NOMO-1 treated with dmso at 0.1 percent for 144 hours (cell line): ENCODE measurements around the gene VAV2.

ENCODE experiments used
- DNase-seq: peaks from one replicate; lab custom pipeline; 2025; ENCODE audit not compliant: unreplicated experiment; lab: John Stamatoyannopoulos, UW

Gene VAV2

DNA sequence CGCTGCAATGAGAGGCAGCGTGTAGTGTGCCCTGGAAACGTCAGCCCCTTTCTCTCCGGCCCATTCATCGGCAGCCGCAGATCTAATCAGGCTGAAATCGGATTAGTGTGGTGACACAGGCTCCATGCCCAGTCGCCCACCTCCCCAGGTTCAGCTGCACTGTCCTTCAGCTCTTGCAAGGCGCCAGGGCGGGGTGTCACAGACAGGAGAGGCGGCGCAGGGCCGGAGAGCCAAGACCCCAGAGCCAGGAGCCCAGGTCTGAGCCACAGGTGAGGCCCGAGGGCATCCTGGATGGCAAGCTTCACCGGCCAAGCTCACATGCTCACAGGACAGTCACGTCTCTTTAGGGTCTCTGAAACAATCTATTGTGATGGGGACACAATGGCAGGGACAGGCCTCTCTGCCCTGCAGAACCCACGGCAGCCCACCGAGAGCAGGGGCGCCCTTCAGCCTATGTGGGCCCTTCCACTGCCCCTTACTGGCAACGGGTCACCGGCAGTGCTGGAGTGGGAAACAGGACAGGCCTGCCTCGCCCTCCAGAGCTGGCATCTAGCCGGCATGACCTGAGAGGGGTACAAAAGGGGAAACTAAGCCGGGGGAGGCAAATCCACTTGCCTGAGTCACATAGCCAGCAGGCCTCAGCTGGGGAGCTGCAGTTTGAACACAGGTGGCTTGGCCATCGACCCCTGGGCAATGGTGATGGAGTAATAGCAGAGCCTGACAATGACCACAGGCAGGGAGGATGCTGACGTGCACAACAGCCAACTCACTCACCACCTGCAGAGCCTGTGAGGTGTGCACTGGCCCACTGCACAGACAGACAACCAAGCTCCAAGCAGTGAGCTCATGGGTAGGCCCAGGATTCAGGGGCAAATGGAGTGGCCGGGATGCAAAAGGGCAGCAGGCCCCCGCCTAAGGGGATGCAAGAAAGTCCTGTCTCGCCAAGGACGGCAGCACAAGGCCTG, 48.1 kb downstream of the VAV2 start:
- DNase-seq, result no peak

DNA sequence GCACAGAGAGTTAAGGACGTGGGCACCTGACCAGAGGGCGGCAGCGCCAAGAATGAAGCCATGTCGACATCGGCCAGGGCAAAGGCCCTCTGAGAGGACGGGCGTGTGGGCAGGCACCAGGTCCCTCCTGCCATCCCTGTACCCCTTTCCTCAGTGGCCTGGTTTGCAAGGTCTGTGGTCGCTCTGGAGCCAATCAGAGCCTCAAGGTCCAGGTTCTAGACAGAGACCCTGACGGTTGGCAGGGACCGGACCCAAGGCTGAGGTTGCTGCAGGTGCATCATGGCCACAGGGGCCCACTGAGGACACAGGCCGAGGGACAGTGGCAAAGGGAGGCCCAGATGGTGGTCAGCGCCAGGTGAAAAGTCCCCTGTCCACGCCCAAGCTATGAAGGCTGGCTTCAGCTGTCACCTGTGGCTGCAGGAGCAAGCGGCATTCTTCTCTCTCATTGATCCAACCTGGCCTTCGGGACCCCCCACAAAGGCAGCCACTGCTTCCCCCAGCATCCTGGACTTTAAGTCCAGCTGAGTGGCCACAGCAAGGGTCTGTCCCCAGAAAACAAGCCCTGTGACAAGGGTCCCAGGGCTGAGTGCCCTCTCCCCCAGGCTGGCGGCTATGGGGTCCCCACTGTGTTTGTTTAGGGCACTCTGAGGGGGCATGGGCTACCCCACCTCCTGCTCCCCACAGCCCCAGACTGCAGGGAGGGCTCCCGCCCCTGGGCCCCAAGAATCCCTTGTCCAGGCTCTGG, 48.9 kb downstream of the VAV2 start:
- no peak for DNase-seq

DNA sequence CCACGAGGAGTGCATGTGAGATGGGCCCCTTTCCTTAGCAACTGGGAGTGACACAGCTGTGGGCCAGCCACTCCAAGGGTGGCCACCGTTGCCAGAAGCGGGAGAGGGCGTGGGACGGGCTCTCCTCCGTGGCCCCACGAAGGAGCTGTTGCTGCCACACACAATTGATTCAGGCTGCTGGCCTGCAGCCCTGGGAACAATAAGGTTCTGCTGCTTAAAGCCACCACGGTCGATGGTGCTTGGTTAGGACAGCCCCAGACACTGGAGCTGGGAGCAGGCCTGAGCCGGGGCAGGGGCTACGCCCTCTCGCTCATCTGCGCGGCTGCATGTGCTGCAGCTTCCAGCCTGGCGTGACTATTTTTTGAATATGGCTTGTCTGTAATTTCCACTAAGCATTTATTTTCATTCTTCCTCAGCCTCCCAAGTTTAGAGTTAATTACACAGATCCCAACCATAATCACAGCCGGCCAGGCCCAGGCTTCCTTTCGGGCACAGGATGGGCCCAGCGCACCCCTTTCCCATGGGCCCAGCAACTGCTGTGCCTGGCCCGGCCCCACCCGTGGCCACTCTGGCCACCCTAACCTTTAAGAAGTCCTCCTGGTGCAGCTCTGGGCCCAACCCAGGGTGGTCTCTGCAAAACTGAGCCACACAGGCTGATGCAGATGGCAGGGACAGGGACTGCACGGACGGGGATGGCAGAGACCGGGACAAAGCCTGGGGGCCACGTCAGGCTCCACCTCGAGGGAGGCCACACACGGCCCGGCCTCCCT, 49.7 kb downstream of the VAV2 start:
- DNase-seq, result no peak

DNA sequence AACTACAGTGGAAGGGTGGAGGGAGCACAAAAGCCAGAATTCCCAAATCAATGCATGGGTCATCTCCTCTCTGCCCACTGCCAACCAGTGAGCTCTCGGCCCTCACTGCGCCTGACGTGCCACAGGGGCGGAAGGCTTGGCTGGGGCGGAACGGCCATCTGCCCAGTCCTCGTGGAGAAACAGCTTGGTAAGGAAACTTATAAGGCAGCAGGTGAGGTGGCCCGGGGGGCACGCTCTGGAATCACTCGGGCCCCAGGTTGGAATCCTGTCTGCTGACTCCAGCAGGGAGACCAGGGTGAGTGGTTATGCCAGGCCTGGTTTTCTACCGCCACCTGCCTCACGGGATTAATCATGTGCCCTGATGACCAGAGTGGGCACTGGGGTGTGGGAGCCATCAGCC, 52.3 kb downstream of the VAV2 start:
- DNase-seq, result no peak

GRCh38 chr9:133939171-133939785, 52.8 kb downstream of the VAV2 start:
- DNase-seq, result no peak

GRCh38 chr9:133938753-133939152, 53.4 kb downstream of the VAV2 start:
- DNase-seq, result no peak

GRCh38 chr9:133938086-133938485, 54.0 kb downstream of the VAV2 start:
- DNase-seq, result no peak

DNA sequence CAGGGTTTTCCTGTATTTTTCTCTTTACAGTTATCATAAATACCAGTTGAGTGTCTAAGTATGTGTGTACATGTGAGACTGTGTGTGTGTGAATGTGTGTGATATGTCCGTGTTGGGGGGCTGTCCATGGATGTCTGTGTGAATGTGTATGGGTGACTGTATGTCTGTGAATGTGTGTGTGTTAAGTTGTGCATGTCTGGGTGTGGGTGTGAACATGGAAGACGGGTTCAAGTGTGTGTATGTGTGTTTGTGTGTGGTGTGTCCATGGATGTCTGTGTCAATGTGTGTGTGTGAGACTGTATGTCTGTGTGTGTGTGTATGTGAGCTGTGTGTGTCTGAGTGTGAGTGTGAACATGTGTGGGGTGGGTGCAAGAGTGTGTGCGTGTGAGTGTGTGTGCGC, 55.0 kb downstream of the VAV2 start:
- DNase-seq, result no peak

DNA sequence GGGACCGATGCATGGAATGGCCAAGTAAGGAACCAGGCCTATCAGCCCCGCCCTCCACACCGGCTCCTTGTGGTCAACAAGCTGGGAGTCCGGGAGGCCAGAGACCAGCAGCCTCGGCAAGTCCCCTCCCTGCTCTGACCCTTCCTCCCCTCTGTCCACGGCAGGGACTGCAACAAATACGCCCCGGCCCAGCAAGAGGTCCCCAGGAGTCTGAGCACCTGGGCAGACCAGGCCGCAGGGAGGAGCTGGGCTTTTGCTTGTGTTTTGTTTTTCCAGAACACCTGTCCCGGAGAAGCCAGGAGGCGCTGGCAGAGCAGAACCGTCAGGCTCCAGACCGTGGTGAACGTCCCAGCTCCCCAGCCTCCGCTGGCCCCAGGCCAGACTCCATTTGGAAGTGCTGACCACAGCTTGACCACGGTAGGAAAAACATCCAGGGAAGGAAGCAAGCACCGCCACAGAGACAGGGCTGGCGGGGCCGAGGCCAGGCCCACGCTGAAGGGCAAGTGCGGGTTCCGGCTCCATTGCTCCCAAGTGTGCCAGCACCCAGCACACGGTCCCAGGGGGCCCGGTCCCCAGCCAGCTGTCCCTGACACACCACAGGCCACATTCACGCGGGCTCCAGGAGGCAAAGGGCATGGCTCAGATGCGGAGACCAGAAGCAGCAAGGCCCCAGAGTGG, 56.7 kb downstream of the VAV2 start:
- no peak for DNase-seq

- DNase-seq, result no peak
These were observed 57.5 kb downstream of the VAV2 start for GRCh38 chr9:133934482-133935232.

DNA sequence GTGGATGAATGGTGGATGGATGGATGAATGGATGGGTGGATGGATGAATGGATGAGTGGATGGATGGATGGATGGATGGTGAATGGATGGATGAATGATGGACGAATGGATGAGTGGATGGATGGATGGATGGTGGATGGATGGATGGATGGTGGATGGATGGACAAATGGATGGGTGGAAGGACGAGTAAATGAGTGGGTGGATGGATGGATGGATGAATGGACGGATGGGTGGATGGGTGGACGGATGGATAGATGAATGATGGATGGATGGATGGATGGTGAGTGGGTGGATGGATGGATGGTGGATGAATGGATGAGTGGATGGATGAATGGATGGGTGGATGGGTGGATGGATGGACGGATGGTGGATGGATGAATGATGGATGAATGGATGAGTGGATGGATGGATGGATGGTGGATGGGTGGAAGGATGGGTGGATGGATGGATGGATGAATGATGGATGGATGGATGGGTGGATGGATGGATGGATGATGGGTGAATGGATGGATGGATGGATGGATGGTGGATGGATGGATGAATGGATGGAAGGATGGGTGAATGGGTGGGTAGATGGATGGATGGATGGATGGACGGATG, 58.6 kb downstream of the VAV2 start:
- DNase-seq, result no peak

- DNase-seq, result no peak
These were observed 59.5 kb downstream of the VAV2 start for GRCh38 chr9:133932633-133933032.

DNA sequence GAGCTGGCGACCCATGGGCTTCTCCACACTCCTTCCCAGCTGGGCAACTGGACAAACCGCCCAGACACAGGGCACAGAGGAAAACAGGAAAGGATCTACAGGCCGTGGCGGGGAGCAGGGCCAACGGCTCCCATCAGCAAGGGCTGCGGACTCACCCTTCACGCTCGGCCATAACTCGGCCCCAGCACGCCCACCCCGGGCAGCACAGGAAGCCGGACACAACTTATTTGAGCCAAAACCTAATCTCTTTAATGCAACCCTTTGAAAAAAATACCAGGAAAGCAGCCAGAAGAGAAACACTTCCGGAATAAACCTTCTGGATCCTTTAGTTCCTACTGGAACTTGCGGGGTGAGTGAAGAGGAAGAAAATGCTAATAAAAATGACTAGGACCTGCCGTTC, 59.9 kb downstream of the VAV2 start:
- DNase-seq, result no peak

DNA sequence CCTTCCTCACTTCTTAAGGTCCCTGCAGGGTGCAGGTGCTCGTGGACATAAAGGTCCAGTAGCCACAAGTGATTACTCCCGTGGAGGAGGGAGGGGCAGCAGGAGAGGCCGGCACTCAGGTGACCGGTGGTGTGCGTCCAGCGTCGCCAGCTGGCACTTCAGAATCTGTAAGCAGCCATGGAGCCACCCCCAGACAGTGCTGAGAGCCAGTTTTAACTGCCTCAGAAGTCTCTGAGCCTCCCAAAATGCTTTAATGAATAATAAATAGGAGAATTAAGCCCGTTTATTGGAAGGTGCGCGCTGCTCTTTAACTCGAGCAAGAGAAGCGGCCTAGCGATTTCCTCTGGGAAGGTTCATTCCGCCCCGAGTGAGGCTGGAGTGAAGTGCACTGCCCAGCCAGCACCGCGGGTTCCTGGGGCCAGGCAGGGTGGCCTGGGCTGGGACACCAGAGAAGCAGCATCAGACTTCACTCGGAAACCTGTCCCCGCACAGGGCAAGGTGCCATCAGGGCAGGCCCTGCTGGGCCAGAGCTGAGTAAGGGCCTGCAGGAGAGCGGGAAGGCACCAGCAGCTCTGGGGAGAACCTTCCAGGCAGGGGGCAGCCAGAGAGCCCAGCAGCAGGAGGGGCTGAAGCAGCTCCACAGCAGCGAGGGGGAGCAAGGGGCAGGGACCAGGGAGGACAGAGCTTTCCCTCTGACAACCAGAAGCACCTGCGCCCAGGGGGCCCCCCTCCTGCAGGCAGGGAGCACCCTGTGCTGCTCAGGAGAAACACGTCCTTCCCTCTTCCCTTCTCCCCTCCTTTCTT, 61.2 kb downstream of the VAV2 start:
- no peak for DNase-seq

DNA sequence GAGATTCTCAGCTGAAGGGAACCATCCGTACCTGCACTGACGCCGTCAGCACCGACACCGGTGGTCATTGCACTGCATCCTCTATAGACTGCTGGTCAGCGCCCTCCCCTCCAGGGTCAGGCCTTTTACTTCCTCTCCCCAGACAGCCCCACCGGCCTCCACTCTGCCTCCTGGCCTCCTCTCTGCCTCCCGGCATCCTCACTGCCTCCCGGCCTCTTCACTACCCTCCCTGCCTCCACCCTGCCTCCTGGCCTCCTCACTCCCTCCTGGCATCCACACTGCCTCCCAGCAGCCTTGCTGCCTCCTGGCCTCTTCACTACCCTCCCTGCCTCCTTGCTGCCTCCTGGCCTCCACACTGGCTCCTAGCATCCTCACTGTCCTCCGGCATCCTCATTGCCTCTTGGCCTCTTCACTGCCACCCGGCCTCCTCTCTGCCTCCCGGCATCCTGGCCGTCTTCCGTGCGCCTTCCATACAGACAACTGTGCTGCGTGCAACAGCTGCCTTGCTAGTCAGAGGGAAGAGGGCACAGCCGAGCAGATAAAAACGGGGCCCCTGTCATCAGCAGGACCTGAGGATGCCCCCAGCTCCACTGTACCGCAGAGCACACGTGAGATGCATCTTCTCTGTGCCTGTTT, 62.0 kb downstream of the VAV2 start:
- no peak for DNase-seq

- DNase-seq, result no peak
These were observed 62.5 kb downstream of the VAV2 start for GRCh38 chr9:133929599-133929998.

DNA sequence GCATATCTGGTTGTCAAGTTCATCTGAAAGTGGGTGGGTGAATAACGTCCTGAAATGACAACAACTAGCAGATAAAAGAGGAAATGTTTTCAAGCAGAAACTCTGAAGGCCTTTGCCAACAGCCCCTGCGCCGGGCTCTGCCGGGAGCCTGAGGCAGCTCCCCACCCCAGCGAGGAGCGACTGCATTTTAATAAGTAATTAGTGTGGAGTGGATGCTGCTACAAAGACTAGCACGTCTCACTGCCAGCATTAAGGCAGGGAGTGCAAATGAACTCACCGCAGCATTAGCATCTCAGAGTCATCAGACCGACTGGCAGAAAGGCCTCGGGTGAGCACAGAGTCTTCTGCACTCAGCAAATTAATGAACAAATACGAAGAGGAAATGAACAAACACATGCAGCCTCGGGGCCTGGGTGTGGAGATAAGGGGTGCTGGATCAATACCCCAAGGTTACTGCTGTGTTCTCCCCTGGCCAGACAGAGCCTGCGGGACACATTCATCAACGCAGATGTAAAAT, 63.8 kb downstream of the VAV2 start:
- DNase-seq, result no peak

GRCh38 chr9:133927041-133927440, 65.1 kb downstream of the VAV2 start:
- no peak for DNase-seq
